Camera-type eye (tissue), 1 donor: ENCODE measurements around the gene AHNAK. TPM values are rescaled to one million over a fixed set of nuclear protein-coding genes. Genes with fewer than 3 reads are reported as not detected.

Source experiments
- total RNA-seq: library from RNA; depleted of rRNA; stranded (reverse); fragments of >200 nt; gene quantifications from one replicate; pipeline ENCODE4 v1.2.3, GENCODE V29; 2014

AHNAK gene, protein sequence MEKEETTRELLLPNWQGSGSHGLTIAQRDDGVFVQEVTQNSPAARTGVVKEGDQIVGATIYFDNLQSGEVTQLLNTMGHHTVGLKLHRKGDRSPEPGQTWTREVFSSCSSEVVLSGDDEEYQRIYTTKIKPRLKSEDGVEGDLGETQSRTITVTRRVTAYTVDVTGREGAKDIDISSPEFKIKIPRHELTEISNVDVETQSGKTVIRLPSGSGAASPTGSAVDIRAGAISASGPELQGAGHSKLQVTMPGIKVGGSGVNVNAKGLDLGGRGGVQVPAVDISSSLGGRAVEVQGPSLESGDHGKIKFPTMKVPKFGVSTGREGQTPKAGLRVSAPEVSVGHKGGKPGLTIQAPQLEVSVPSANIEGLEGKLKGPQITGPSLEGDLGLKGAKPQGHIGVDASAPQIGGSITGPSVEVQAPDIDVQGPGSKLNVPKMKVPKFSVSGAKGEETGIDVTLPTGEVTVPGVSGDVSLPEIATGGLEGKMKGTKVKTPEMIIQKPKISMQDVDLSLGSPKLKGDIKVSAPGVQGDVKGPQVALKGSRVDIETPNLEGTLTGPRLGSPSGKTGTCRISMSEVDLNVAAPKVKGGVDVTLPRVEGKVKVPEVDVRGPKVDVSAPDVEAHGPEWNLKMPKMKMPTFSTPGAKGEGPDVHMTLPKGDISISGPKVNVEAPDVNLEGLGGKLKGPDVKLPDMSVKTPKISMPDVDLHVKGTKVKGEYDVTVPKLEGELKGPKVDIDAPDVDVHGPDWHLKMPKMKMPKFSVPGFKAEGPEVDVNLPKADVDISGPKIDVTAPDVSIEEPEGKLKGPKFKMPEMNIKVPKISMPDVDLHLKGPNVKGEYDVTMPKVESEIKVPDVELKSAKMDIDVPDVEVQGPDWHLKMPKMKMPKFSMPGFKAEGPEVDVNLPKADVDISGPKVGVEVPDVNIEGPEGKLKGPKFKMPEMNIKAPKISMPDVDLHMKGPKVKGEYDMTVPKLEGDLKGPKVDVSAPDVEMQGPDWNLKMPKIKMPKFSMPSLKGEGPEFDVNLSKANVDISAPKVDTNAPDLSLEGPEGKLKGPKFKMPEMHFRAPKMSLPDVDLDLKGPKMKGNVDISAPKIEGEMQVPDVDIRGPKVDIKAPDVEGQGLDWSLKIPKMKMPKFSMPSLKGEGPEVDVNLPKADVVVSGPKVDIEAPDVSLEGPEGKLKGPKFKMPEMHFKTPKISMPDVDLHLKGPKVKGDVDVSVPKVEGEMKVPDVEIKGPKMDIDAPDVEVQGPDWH (N-terminal part only)
- total RNA-seq, result 410 TPM

DNA sequence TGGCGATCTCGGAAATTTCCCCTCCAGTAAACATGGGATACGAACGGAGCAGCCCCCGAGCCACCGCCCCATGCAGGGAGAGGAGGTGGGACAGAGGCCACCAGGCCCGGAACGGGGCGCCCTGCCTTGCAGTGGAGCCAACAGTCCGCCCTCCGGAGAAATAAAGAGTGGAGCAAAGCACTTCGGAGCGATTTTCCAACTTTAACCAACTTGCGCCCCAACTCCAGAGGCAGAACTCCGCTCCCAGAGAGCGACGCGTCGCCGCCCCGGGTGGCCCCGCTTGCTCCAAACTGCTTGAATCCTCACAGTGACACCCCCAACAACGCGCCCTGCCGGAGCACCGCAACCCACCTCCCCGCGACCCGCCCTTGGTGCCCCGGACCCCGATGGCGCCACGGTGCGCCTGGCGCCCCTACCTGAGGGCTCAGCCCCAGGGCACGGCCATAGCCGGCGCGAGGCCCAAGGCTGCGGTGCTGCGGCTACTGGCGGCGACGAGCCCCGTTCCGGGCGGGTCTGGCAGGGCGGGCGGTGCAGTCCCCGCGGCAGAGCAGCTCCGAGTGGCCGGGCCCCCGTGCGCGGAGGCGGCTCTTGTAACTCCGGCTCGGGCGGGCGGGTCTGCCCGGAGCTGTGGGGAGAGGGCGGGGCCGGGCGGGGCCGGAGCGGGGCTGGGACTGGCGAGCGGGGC, at the start of gene AHNAK:
AHNAK (minus strand) TSS at position 563 of the 685 bp plus-strand sequence. CDS start 10,708 bp downstream, outside the sequence.

GRCh38 chr11:62591448-62592145, 45.0 kb upstream of the AHNAK start, which contains the start of gene TUT1:
Gene TUT1 (minus strand): TSS chr11:62591523. CDS start chr11:62591485, 38 bp downstream.

GRCh38 chr11:62573592-62574362, 27.2 kb upstream of the AHNAK start, which contains the start of gene EEF1G:
Gene EEF1G (minus strand): TSS chr11:62573891. CDS start chr11:62573842, 49 bp downstream.

DNA sequence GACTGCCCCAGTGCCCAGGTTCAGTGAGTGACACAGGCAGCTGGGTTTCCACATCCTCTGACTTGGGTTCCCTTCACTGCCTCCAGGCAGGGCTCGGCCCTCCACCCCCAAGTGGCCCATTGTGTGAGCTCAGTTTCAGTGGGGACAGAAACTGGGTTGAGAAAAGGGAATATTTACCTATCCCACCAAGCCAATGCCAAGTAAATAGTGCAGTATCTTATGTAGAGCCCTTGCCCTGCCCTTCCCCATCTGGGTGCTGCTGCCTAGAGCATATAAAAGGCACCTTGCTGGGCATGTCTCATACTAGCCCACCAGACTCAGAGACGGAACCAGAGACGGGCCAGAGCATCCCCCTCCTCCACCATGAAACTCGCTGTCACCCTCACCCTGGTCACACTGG, 127.9 kb downstream of the AHNAK start, which contains the start of gene SCGB1A1:
SCGB1A1 (plus strand) TSS at position 301 of the 400 bp plus-strand sequence; CDS start at position 364, 63 bp downstream.

Other genes starting within 250 kb of the AHNAK start
- not detected for gene SCGB1D4, start 247.7 kb downstream of the AHNAK start, total RNA-seq
- 17.8 TPM for gene ASRGL1, start 209.4 kb downstream of the AHNAK start, total RNA-seq
- not detected for gene SCGB1A1, start 127.8 kb downstream of the AHNAK start, total RNA-seq
- gene EEF1G, start 27.1 kb upstream of the AHNAK start, total RNA-seq, result 1,400 TPM
- gene TUT1, start 44.7 kb upstream of the AHNAK start, total RNA-seq, result 13.4 TPM
- gene MTA2, start 55.1 kb upstream of the AHNAK start, total RNA-seq, result 81.5 TPM
- 43.8 TPM for gene EML3, start 66.0 kb upstream of the AHNAK start, total RNA-seq
- 86.4 TPM for gene ROM1, start 66.5 kb upstream of the AHNAK start, total RNA-seq
- 36.8 TPM for gene B3GAT3, start 75.2 kb upstream of the AHNAK start, total RNA-seq
- gene GANAB, start 99.8 kb upstream of the AHNAK start, total RNA-seq, result 175 TPM
- 22.4 TPM for gene INTS5, start 106.5 kb upstream of the AHNAK start, total RNA-seq
- 29.7 TPM for gene C11orf98, start 118.4 kb upstream of the AHNAK start, total RNA-seq
- gene CSKMT, start 118.5 kb upstream of the AHNAK start, total RNA-seq, result 4.7 TPM
- 6.5 TPM for gene UQCC3, start 124.9 kb upstream of the AHNAK start, total RNA-seq
- gene LBHD1, start 125.5 kb upstream of the AHNAK start, total RNA-seq, result 6.0 TPM
- gene UBXN1, start 132.3 kb upstream of the AHNAK start, total RNA-seq, result 88.9 TPM
- gene LRRN4CL, start 142.7 kb upstream of the AHNAK start, total RNA-seq, result 12.4 TPM
- gene BSCL2, start 160.6 kb upstream of the AHNAK start, total RNA-seq, result 44.1 TPM
- gene GNG3, start 160.9 kb upstream of the AHNAK start, total RNA-seq, result 3.0 TPM
- gene HNRNPUL2, start 180.7 kb upstream of the AHNAK start, total RNA-seq, result 27.4 TPM
- 19.2 TPM for gene TTC9C, start 181.7 kb upstream of the AHNAK start, total RNA-seq
- gene ZBTB3, start 207.4 kb upstream of the AHNAK start, total RNA-seq, result 15.2 TPM
- 58.8 TPM for gene POLR2G, start 214.8 kb upstream of the AHNAK start, total RNA-seq
- 20.5 TPM for gene TAF6L, start 224.6 kb upstream of the AHNAK start, total RNA-seq
- 20.0 TPM for gene TMEM179B, start 240.6 kb upstream of the AHNAK start, total RNA-seq
- 19.8 TPM for gene TMEM223, start 245.2 kb upstream of the AHNAK start, total RNA-seq